ENCODE measurements around the gene BCAT1.
"Not testable (repeated sequence)": the region's sequence is repeated elsewhere in the genome, so short reads cannot be mapped to it uniquely, and the experiment has no call there.

Gene BCAT1

DNA sequence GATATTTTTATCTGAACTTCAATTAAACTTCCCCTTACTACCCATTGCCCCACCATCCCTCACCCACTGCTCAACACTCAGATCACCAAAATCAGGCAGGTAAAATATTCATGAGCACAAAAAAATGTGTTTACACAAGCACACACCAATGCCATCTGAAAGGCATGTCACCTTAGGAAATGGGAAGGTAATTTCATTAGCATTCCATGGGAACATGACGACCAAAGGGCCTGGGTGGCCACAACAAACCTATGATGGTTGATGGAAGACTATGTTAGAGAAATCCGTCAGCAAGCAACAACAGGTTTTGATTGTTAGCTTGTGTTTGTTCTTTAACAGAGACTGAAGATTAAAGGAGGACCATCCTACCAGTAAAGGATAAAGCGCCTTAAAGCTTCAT is 97.6 kb downstream of the BCAT1 start:
- no peak for DNase-seq

DNA sequence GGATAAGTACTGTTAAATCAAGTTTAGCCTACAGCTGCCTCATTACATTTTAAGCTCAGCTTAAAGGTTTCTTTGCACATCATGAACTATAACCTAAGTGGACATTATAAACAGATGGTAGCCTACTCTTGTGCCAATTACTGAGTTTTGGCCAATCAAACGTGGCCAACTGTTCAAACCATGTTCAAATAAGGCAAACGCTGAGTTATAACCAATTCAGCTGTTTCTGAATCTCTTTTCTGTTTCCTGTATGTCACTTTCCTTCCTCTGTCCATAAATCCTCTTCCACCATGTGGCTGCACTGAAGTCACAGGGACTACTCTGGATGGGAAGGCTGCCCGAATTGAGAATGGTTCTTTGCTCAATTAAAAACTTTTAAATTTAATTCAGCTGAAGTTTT is 98.4 kb downstream of the BCAT1 start:
- no peak for DNase-seq

GRCh38 chr12:24848941-24849477 is 99.9 kb downstream of the BCAT1 start:
- DNase-seq = no peak

DNA sequence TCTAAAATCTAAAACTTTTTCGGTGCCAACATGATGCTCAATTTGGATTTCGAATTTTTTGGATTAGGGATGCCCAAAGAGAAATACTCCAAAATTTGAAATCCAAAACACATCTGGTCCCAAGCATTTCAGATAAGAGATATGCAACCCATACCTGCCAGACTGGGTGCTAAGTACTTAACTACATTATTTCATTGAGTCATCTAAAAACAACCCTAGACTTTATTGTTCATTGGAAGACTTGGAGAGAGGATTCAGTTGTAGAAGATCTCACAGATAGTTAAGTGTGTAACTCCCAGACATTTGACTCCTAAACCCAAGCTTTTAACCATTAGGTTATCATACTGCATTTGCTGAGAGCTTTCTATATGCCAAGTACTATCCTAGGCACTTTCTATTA is 102.2 kb downstream of the BCAT1 start:
- no peak for DNase-seq

- DNase-seq = no peak
Measured at GRCh38 chr12:24845615-24846014, 103.3 kb downstream of the BCAT1 start.

DNA sequence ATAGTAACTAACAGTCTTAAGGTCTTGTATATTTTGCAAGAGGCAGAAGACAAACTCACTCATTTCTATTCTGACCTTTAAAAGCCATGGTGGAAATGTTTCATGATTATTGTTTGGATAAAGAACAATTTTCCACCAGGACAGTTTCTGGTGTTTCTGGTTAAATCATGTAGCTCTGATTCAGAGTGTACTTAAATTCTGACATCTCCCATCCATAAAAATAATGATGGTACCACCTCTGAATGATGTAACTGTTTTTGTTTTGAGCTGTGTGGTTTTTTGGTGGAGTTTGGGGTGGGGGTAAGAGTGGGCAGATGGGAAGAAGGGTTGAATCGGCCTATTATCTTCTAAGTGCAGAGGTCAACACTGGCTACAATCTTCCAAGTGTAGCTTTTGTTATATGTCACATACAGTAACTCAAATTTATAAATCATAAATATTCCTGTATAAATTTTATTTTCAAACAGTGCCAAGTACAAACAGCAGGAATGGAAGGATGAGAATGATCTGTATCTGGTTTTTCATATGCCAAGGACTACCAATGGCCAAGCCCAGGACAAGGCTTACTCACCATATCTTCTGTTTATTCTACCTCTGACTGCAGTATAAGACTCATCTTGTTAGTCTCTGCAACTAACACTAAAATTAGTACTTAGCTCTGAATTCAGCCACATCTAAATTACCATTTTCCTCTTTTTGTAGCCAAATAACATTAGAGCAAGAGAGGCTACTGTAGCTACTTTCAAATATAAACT is 108.7 kb downstream of the BCAT1 start:
- no peak for DNase-seq

GRCh38 chr12:24839268-24839791 is 109.6 kb downstream of the BCAT1 start:
- peak; percentile 67 for DNase-seq

- no peak for DNase-seq
Measured at GRCh38 chr12:24838531-24838950, 110.4 kb downstream of the BCAT1 start.

DNA sequence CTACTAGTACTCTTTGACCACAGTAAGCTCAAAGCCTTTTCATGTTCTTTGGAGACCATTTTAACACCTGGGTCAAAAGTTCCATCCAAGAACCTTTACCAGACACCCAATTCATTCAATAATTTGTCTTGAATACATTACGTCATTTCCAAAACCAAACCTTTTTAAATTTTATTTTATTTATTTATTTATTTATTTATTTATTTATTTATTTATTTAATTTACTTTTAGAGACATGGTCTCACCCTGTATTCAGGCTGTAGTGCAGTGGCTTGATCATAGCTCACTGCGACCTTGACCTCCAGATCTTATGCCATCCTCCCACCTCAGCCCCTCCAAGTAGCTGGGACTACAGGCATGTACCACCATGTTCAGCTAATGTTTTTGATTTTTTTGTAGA is 113.5 kb downstream of the BCAT1 start:
- no peak for DNase-seq

GRCh38 chr12:24833513-24833912 is 115.4 kb downstream of the BCAT1 start:
- DNase-seq = no peak

DNA sequence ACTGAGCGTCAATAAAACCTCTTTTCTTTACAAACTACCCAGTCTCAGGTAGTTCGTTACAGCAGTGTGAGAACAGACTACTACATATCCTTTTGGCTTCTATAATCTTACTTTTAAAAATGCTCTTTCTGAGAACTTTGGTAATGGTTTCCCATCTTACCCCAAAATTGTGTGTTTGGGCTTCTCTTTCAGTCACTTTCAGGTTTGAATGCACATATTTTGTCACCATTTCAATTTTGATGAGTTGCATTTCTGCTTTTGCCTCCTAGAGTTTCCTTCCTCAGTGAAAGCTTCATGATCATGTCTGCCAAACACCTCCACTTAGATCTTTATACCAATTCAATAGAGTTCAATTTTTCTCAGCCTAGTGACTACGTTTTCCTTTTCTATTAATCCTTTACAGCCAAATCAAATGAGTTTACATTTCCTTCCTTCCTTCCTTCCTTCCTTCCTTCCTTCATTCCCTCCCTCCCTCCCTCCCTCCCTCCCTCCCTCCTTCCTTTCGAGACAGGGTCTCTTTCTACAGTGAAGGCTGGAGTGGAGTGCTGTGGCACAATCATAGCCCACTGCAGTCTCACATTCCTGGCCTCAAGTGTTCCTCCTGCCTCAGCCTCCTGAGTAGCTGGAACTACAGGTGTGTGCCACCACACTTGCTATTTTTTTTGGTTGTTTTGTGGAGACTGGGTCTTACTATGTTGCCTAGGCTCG is 124.9 kb downstream of the BCAT1 start:
- DNase-seq = no peak

- DNase-seq = no peak
Measured at GRCh38 chr12:24822121-24822899, 126.6 kb downstream of the BCAT1 start.

DNA sequence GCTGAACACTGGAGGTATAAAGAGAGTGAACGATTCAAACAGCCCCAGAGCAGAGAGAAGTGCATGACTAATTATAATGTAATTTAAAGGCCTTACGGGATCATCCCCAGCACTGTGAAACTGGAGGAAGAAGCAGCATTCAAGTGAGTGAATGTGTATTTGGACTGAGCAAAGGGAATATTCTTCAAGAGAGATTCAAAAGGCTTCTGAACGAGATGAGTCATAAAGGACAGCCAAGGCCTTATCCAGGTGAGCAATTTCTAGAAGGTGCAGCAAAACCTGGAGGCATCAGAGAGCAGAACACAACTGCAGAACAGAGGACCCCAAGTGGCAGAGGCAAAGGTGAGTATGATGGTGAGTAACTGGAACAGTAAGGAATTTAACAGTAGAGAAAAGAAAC is 127.2 kb downstream of the BCAT1 start:
- DNase-seq = no peak

- no peak for DNase-seq
Measured at GRCh38 chr12:24820872-24821271, 128.0 kb downstream of the BCAT1 start.

DNA sequence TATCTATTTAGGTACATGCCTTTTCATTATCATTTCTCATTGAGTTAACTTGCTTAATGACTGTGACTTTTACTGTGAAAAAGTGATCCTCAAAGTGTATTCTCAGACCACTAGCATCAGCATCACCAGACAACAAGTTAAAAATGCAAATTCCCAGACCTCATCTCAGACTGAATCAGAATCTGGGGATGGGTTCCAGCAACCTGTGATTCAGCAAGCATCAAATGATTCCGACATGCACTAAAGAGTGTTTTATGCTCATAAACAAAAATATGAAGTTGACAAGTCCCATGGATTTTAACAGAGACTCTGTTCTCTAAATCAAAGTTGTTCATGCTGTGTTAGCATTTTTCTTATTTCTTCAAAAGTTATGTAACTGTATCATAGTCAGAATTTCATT is 130.6 kb downstream of the BCAT1 start:
- DNase-seq = no peak

DNA sequence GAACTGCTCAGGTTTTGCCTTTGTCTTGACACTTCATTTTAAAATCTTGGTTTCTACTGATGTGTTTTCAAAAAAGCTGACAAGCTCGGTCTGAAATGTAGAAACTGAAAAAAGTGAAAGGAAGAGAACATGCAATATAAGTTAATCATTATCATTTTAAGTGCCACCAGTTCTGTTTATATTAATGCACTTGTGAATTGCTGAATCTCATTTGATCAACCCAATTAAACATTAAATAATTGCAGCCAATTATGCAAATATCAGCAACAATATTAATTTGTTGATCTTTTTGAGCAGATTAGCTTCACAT is 133.8 kb downstream of the BCAT1 start:
- no peak for DNase-seq

DNA sequence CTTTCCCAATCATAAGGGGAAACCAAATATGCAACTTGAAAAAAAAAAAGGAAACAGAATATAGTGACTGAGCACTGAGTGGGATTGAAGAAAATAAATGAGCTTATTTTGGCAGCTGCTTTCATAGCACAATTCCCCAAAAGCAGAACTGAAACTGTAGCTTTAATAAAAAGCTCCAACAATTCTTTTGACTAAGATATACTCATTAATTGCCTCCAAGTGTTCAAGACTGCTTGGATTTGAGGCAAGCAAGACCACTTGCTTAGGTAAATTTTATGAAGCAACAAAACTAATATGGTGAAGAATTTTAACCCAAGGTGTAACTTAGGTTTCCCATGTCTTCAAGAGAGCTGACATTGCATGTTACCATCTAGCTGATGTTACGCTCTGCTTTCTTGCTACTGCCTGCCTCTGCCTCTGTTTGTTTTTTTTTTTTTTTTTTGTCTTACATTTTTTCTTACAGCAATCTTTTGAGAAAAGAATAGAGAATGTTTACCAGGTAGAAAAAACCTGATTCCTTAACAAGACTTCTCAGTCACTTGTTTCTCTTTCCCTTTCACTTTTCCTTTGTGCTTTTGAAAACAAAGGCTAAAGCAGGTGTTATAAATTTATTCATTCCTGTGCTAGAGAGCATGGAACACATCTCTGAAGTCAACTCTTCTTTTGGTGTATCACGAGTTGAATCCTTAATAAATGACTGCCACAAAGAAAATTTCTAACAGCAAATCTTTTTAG is 134.4 kb downstream of the BCAT1 start:
- no peak for DNase-seq

DNA sequence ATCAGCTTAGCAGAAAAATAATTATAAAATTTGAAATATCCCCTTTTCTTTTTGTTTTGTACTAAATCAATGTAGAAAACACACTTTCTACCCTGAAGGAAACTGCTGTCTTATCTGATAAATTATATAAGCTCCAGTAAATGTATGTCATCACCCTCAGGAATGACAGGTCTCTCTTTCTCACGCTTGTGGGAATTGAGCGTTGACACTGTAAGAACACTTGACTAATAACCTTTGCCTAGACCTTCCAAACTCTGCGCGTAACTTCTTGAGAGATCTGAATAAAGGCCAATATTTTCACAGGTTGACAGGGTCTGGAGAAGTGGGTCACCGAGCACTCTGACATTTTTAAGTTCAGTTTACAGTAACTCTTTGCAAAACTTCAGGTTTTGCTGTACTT is 138.5 kb downstream of the BCAT1 start:
- DNase-seq = no peak

GRCh38 chr12:24809306-24809705 is 139.6 kb downstream of the BCAT1 start:
- DNase-seq = not testable (repeated sequence)

- no peak for DNase-seq
Measured at GRCh38 chr12:24808651-24809050, 140.2 kb downstream of the BCAT1 start.

DNA sequence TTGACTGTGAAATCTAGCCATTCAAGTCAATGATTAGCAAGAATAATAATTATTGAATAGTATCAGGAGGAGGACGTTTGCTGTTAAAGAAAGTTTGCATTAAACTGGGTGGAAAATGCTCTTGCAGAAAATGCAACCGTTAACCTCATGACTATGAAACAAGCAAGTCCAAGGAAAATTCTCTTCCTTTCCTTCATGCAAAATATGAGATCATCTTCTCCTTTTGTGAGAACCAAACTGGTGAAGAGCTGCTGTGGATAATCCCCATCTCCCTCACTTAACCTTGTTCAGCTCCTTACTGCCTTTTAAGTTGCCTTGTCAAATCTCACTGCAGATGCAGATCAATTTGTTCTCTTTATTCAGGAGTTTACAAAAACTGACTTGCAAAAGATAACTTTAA is 142.5 kb downstream of the BCAT1 start:
- no peak for DNase-seq

DNA sequence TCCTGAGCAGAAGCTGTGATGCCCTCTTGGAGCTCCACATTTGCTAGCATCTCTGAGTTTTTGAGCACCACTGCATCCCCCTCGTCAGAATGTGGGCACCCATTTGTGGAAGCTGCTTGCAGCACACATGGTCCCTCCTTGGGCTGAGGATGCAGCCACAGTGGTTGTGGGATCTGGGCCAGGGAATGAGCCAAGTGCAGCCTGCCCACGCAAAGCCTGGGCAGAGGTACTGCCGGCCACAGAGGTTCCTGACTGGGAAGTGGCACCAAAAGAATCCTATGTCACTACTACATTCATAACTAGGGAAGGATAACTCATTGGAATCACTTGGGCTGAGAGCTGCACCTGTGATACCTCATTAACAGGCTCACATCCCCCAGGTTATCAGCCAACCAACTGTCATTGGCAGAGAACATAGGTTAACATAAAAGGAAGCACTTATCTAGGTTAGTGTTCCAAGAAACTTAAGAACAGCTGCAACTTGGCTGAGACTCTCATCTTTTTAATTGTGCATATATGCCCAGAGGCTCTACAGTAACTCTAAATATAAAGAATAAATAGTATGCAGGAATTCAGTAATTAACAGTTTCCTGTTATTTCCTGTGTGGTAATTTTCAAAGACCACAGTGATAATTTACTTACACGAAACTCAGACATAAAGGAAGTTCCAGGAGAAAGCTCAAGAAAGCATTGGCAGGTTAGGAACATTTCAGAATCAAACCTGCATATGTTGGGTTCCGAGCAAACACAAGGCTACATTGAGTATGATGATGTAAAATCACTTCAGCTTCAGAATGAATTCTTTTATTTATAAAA is 145.3 kb downstream of the BCAT1 start:
- no peak for DNase-seq

All from activated naive CD4-positive, alpha-beta T cell treated with anti-CD3 and anti-CD28 coated beads, Interleukin-2, amount 50 U/mL, for 16 hours (primary cell).